GM23338 (cell line): Measurements from ENCODE around the gene ANKRD27.

Experiments used
- CTCF ChIP-seq, 2 experiments: fragments of 200-600 bp in 1 of 2; sonication (generic) in 1 of 2; conservative IDR thresholded peaks; 2 replicates each; pipeline versions ENCODE4 v1.5.1 to v1.6.1; 2016 to 2017; ENCODE audit warnings: antibody characterized with exemption in 2 of 2, low read depth in 2 of 2, mild to moderate bottlenecking in 2 of 2, moderate library complexity in 1 of 2
- EZH2 ChIP-seq: fragments of 200-600 bp; sonication (generic); IDR thresholded peaks from one replicate; pipeline ENCODE4 v1.8.0; 2017; ENCODE audit warnings: antibody characterized with exemption, mild to moderate bottlenecking, low read depth; ENCODE audit not compliant: unreplicated experiment
- EZH2phosphoT487 ChIP-seq: fragments of 200-600 bp; sonication (generic); IDR thresholded peaks from one replicate; pipeline ENCODE4 v1.8.1; 2018; ENCODE audit warnings: antibody characterized with exemption; ENCODE audit not compliant: unreplicated experiment
- JUNB ChIP-seq: IDR thresholded peaks from one replicate; pipeline ENCODE4 v1.6.1; 2016; ENCODE audit warnings: antibody characterized with exemption; ENCODE audit not compliant: unreplicated experiment
- POLR2AphosphoS5 ChIP-seq: IDR thresholded peaks from 2 replicates; pipeline ENCODE4 v1.6.1; 2016; ENCODE audit warnings: antibody characterized with exemption, low read depth
- REST ChIP-seq: IDR thresholded peaks from one replicate; pipeline ENCODE4 v1.6.1; 2018; ENCODE audit warnings: antibody characterized with exemption; ENCODE audit not compliant: unreplicated experiment
- ZNF331 ChIP-seq: fragments of 250-450 bp; sonication (Bioruptor Pico); IDR thresholded peaks from 2 replicates; pipeline ENCODE4 v1.5.0; 2020; ENCODE audit warnings: low read depth, mild to moderate bottlenecking, moderate library complexity

GRCh38 chr19:32581705-32582179 is 93.2 kb downstream of the ANKRD27 start:
- TF ChIP-seq EZH2phosphoT487 (no peak), CTCF (conservative IDR thresholded peaks at IDR 0.05; ENCODE audit: low read depth in 2 of 2) (no peak), ZNF331 (CRISPR knock-in tag) (no peak), EZH2 (no peak), JUNB (no peak), REST (no peak), POLR2AphosphoS5 (no peak)
